Measurements from ENCODE around the gene FAM53B.

- TF ChIP-seq ZNF121 (tag by site-specific recombination; IDR thresholded peaks at IDR 0.05) (no peak), REST (tag by site-specific recombination; IDR thresholded peaks at IDR 0.05) (no peak), ZSCAN16 (tag by site-specific recombination; IDR thresholded peaks at IDR 0.05) (no peak), ZNF335 (tag by site-specific recombination; conservative IDR thresholded peaks at IDR 0.05) (no peak), REPIN1 (tag by site-specific recombination; IDR thresholded peaks at IDR 0.05; ENCODE audit: low read depth) (no peak), ZNF792 (tag by site-specific recombination; IDR thresholded peaks at IDR 0.05) (no peak), ZNF311 (tag by site-specific recombination; IDR thresholded peaks at IDR 0.05; ENCODE audit: borderline replicate concordance) (no peak), ZNF138 (tag by site-specific recombination; IDR thresholded peaks at IDR 0.05; ENCODE audit: borderline replicate concordance) (no peak)
- TF ChIP-seq, protein P1, sequence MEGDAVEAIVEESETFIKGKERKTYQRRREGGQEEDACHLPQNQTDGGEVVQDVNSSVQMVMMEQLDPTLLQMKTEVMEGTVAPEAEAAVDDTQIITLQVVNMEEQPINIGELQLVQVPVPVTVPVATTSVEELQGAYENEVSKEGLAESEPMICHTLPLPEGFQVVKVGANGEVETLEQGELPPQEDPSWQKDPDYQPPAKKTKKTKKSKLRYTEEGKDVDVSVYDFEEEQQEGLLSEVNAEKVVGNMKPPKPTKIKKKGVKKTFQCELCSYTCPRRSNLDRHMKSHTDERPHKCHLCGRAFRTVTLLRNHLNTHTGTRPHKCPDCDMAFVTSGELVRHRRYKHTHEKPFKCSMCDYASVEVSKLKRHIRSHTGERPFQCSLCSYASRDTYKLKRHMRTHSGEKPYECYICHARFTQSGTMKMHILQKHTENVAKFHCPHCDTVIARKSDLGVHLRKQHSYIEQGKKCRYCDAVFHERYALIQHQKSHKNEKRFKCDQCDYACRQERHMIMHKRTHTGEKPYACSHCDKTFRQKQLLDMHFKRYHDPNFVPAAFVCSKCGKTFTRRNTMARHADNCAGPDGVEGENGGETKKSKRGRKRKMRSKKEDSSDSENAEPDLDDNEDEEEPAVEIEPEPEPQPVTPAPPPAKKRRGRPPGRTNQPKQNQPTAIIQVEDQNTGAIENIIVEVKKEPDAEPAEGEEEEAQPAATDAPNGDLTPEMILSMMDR (tag by site-specific recombination; IDR thresholded peaks at IDR 0.05), result no peak
Observed at GRCh38 chr10:124643330-124644009, 100.7 kb downstream of the FAM53B start.
